NT2/D1 (cell line): ENCODE results near the gene PPP1R15A.
A peak's percentile ranks its signal among the peaks of the same experiment; 100 is the strongest.
"Not testable (repeated sequence)": the region's sequence is repeated elsewhere in the genome, so short reads cannot be mapped to it uniquely, and the experiment has no call there.

ENCODE experiments used
- DNase-seq: peaks from one replicate; pipeline ENCODE4 v3.0.0-alpha.2; 2011; ENCODE audit warnings: low read depth, low spot score
- H3K27me3 ChIP-seq: 2 replicates; pipeline ENCODE4 v1.6.0; 2011; ENCODE audit warnings: mild to moderate bottlenecking; ENCODE audit not compliant: insufficient read length, insufficient read depth
- H3K36me3 ChIP-seq: 2 replicates; pipeline ENCODE4 v1.6.1; 2011; ENCODE audit warnings: mild to moderate bottlenecking, low read length, mixed read lengths; ENCODE audit not compliant: insufficient read depth, insufficient read length
- H3K4me1 ChIP-seq: 2 replicates; pipeline ENCODE4 v1.5.1; 2011; ENCODE audit not compliant: insufficient read depth, insufficient read length
- H3K4me3 ChIP-seq: 2 replicates; pipeline ENCODE4 v1.5.1; 2011; ENCODE audit warnings: low read depth; ENCODE audit not compliant: insufficient read length
- H3K9ac ChIP-seq: 2 replicates; pipeline ENCODE4 v1.6.0; 2011; ENCODE audit warnings: low read depth; ENCODE audit not compliant: insufficient read length
- H3K9me3 ChIP-seq: 2 replicates; pipeline ENCODE4 v1.5.1; 2011; ENCODE audit warnings: mild to moderate bottlenecking, low read length; ENCODE audit not compliant: insufficient read depth
- SUZ12 ChIP-seq: IDR thresholded peaks from 2 replicates; pipeline ENCODE4 v1.6.1; 2011; ENCODE audit not compliant: insufficient read length, insufficient read depth; ENCODE audit errors: extremely low read depth
- YY1 ChIP-seq: IDR thresholded peaks from 2 replicates; pipeline ENCODE4 v1.6.1; 2011; ENCODE audit not compliant: insufficient read length, insufficient read depth
- ZNF274 ChIP-seq: IDR thresholded peaks from 2 replicates; pipeline ENCODE4 v1.6.1; 2011; ENCODE audit warnings: mild to moderate bottlenecking, low read depth, low read length

The PPP1R15A gene

DNA sequence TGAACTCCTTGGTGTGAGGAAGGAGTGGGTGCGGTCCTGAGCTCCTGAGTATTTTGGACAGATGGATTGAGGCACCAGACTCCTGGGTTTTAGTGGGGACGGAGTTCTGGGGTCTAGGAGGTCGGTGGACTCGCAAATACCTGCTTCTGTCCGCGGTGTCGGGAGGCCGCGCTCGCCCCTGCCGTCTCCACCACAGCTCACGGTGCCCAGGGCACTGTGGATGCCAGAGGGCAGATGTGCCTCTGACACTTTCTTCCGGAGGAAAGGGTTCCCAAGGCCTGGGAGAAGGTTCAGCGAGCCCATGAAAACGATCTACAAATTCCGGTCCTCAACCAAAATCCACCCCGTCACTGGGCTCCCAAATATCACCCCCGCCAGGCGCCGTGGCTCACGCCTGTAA lies 23.0 kb downstream of the PPP1R15A start:
- no peak overlapping the region for H3K4me3 ChIP-seq
- no peaks in the 10 kb centered on the region for H3K9me3 ChIP-seq
- H3K36me3 ChIP-seq: no peaks in the 10 kb centered on the region
- TF ChIP-seq SUZ12 (no peak), YY1 (no peak), ZNF274 (no peak)
- DNase-seq: no peak
- no peaks in the 10 kb centered on the region for H3K27me3 ChIP-seq
- no peak overlapping the region for H3K9ac ChIP-seq
- peaks cover 4% of the 10 kb centered on the region for H3K4me1 ChIP-seq

DNA sequence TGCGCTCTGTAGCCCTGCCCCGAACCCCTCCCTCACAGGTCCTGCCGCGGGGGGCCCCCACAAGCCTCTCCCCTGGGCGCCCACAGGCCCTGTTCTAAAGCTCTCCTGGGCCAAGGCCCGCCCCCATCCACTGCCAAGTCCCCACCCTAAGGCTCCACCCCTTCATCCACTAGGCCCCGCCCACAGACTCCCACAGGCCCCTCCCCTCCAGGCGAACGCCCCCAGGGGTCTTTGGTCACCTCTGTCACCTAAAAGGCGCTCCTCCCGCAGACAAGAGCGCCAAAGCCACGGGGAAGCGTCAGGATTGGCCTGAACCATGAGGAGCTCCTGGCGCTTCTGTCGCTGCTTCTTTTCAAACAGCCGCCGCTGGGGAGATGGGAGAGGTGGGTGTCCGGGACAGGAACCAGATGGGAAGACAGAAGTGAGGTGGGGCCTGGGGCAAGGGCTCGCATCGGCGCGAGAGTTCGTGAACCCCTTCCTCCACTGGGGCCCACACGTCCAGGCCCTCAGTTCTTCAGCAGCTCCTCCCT lies 24.0 kb downstream of the PPP1R15A start:
- Histone ChIP-seq H3K27me3 (no peaks in the 10 kb centered on the region), H3K4me3 (no peak overlapping the region), H3K9ac (peak overlapping the region; percentile 10), H3K4me1 (peaks cover 4% of the 10 kb centered on the region), H3K36me3 (no peaks in the 10 kb centered on the region), H3K9me3 (no peaks in the 10 kb centered on the region)
- TF ChIP-seq ZNF274: no peak
- no peak for TF ChIP-seq YY1
- TF ChIP-seq SUZ12: no peak
- DNase-seq: no peak

DNA sequence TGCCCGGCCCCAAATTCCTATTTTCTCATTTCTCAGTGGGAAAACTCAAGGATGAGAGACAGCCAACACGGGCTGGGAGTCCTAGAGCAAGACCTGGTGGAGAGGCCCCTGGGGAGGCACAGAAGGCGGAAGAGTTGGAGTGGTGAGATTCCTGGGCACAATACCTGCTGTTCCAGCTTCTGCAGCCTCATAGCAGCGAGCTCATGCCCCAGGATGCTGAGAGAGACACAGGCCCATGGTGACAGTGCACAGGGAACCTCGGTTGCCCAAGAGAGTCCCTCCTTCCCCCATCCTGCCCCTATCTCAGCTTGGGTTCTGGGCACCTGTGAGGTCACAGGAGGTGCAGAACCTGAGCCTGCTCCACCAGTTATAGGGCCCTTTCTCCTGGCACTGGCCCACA lies 25.0 kb downstream of the PPP1R15A start:
- Histone ChIP-seq H3K9ac (no peak overlapping the region), H3K4me3 (no peak overlapping the region), H3K27me3 (no peaks in the 10 kb centered on the region), H3K9me3 (no peaks in the 10 kb centered on the region), H3K36me3 (peaks cover 5% of the 10 kb centered on the region), H3K4me1 (peaks cover 4% of the 10 kb centered on the region)
- TF ChIP-seq SUZ12 (no peak), ZNF274 (no peak), YY1 (no peak)
- DNase-seq: no peak

DNA sequence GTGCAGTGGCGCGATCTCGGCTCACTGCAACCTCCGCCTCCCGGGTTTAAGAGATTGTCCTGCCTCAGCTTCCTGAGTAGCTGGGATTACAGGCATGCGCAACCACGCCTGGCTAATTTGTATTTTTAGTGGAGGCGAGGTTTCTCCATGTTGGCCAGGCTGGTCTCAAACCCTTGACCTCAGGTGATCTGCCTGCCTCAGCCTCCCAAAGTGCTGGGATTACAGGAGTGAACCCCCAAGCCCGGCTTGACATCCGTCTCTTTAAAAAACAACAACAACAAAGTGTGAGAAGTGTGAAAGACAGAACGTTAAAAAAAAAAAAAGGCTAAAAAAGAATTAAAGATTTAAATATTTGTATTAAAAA lies 27.1 kb downstream of the PPP1R15A start:
- not testable (repeated sequence) for H3K4me1 ChIP-seq, H3K4me3 ChIP-seq, H3K27me3 ChIP-seq, H3K9ac ChIP-seq, H3K9me3 ChIP-seq, H3K36me3 ChIP-seq, DNase-seq

DNA sequence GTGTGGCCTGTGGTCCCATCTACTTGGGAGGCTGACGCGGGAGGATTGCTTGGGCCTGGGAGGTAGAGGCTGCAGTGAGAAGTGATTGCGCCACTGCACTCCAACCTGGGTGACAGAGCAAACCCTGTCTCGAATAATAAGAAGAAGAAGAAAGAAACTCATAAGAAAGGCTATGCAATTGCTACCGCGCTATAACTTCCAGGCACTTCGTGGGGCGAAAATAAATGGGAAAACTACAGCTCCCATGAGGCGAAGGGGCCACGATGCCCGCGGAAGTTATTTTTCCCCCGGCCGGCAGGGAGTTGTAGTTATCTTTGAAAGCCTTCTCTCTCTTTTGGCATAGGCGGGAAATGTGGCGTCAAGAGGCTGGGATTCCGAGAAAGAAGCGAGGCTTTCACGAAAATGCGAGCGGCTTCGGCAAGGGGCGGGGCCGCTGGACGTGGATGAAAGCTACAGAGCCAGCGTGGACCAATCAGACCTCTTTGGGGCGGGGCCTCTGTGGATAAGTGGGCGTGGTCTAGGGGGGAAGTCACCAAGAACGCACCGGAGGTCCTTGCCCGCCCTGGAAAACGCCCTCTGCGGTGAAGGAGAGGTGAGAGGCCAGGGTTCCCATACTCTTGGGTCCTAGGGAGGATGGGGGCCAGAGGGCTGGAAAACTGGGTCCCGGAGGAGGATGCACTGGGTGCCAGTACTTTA lies 27.7 kb downstream of the PPP1R15A start, which contains the start of gene NUCB1:
NUCB1 (plus strand) TSS at position 532 of the 696 bp plus-strand sequence. CDS start 485 bp downstream, outside the sequence.
- DNase-seq: peak; percentile 95
- no peaks in the 10 kb centered on the region for H3K9me3 ChIP-seq
- H3K4me3 ChIP-seq: peak within 1 kb of the TSS; percentile 77
- TF ChIP-seq ZNF274 (no peak), SUZ12 (no peak), YY1 (no peak)
- peaks cover 13% of the 10 kb centered on the region for H3K36me3 ChIP-seq
- H3K4me1 ChIP-seq: peaks cover 3% of the 10 kb centered on the region
- no peaks in the 10 kb centered on the region for H3K27me3 ChIP-seq
- peak within 1 kb of the TSS; percentile 80 for H3K9ac ChIP-seq

DNA sequence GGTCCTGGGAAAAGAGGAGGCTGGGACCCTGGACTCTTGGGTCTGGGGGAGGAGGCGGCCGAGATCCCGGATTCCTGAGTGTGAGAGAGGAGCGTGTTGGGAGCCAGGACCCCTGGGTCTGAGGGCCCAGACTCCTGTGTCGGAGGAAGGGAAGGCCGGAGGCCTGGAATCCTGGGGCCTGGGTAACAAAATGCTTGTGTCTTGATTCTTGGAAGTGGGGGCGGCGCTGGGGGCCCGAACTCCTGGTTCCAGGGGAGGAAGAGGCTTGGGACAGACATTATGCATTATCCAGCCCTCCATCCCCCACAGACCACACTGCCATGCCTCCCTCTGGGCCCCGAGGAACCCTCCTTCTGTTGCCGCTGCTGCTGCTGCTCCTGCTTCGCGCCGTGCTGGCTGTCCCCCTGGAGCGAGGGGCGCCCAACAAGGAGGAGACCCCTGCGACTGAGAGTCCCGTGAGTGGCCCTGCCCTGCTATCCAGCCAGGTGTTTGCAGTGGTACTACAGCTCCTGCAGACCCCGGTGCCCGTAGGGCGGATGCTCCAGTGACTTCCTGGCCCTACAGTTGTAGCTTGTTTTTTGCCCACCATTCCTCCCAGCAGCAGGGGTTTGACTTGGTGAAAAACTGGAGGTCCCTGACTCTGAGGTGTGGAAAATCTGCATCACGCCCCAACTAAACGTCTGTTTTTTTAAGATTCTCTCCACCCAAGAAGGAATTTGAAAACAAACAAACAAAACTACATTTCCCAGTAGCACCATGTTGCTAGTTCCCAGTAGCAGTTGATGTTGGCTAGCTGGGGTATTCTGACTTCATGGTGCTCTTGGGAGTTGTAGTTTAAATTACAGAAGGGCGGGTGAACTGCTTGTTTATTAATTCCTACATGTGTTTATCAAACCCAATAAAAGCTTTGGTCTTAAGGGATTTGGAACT lies 28.5 kb downstream of the PPP1R15A start:
- Histone ChIP-seq H3K27me3 (no peaks in the 10 kb centered on the region), H3K36me3 (peaks cover 21% of the 10 kb centered on the region), H3K4me1 (no peaks in the 10 kb centered on the region), H3K9ac (peak overlapping the region; percentile 80), H3K9me3 (no peaks in the 10 kb centered on the region), H3K4me3 (peak overlapping the region; percentile 77)
- no peak for TF ChIP-seq YY1
- TF ChIP-seq SUZ12: no peak
- no peak for TF ChIP-seq ZNF274
- DNase-seq: no peak

DNA sequence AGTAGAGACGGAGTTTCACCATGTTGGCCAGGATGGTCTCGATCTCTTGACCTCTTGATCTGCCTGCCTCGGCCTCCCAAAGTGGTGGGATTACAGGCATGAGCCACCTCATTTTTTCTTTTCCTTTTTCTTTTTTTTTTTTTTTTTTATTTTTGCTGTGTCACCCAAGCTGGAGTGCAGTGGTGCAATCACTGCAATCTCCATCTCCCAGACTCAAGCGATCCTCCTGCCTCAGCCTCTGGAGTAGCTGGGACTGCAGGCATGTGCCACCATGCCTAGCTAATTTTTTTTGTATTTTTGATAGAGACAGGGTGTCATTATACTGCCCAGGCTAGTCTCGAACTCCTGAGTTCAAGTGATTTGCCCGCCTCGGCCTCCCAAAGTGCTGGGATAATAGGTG lies 30.1 kb downstream of the PPP1R15A start:
- not testable (repeated sequence) for H3K4me1 ChIP-seq, H3K4me3 ChIP-seq, H3K9ac ChIP-seq, DNase-seq, H3K27me3 ChIP-seq, H3K9me3 ChIP-seq
- H3K36me3 ChIP-seq: peaks cover 23% of the 10 kb centered on the region

DNA sequence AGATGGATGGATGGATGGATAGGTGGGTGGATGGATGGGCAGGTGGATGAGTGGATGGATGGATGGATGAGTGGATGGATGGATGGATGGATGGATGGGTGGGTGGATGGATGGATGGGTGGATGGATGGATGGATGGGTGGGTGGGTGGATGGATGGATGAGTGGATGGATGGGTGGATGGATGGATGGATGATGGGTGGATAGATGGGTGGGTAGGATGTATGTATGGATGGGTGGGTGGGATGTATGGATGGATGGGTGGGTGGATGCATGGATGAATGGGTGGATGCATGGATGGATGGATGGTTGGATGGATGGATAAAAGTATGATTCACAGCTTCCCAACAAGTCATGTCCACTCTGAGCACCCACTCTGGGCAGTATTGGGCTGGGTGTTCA lies 31.6 kb downstream of the PPP1R15A start:
- not testable (repeated sequence) for H3K4me3 ChIP-seq, H3K4me1 ChIP-seq, H3K27me3 ChIP-seq, H3K9ac ChIP-seq, DNase-seq, H3K9me3 ChIP-seq
- H3K36me3 ChIP-seq: peaks cover 28% of the 10 kb centered on the region
